Heart right ventricle (tissue), 16 donors: ENCODE results near the gene TRMT1. TPM values are rescaled to one million over a fixed set of nuclear protein-coding genes. Genes with fewer than 3 reads are reported as not detected.

Source experiments
- ATAC-seq, 8 donors: fragments of 200-7000 bp; cut with Tn5 transposase; one replicate each; pipeline ENCODE4 v1.9.1; 2020; ENCODE audit warnings: mild to moderate bottlenecking in 8 of 8, moderate library complexity in 8 of 8, moderate number of reproducible peaks in 1 of 8
- DNase-seq, 2 donors: peaks; one replicate each; pipeline ENCODE4 v3.0.0-alpha.2; 2020
- H3K27ac ChIP-seq, 10 donors: fragments of 200-600 bp; sonication (generic) in 2 of 10; one replicate each; pipeline versions ENCODE4 v1.5.0 to v1.8.0; 2020 to 2022; ENCODE audit warnings: mild to moderate bottlenecking in 3 of 10
- H3K27me3 ChIP-seq, 7 donors: fragments of 200-600 bp; one replicate each; pipeline ENCODE4 v1.8.0; 2021 to 2022; ENCODE audit warnings: mild to moderate bottlenecking in 2 of 7
- H3K36me3 ChIP-seq, 9 donors: fragments of 200-600 bp; sonication (generic) in 1 of 9; one replicate each; pipeline versions ENCODE4 v1.5.0 to v1.8.0; 2020 to 2022; ENCODE audit warnings: mild to moderate bottlenecking in 2 of 9
- H3K4me1 ChIP-seq, 9 donors: fragments of 200-600 bp; sonication (generic) in 1 of 9; one replicate each; pipeline versions ENCODE4 v1.5.0 to v1.8.0; 2020 to 2022; ENCODE audit warnings: mild to moderate bottlenecking in 4 of 9
- H3K4me3 ChIP-seq, 10 donors: fragments of 200-600 bp; sonication (generic) in 2 of 10; one replicate each; pipeline versions ENCODE4 v1.5.0 to v1.8.0; 2020 to 2022; ENCODE audit warnings: mild to moderate bottlenecking in 7 of 10, moderate library complexity in 2 of 10
- H3K9me3 ChIP-seq, 11 donors: fragments of 200-600 bp in 10 of 11; sonication (generic) in 2 of 11; one replicate each; pipeline versions ENCODE4 v1.5.0 to v1.8.0; 2013 to 2022; ENCODE audit warnings: mild to moderate bottlenecking in 2 of 11, control low read depth in 1 of 11, moderate library complexity in 1 of 11
- CTCF ChIP-seq, 9 donors: fragments of 200-600 bp; sonication (generic) in 2 of 9; IDR thresholded peaks; one replicate each; pipeline versions ENCODE4 v1.5.0 to v1.8.0; 2021 to 2022; ENCODE audit warnings: antibody characterized with exemption in 9 of 9, mild to moderate bottlenecking in 5 of 9, moderate library complexity in 1 of 9
- WGBS, 2 donors: extraction: QIAGEN DNeasy Blood & Tissue Kit; methylation state at CpG; one replicate each; pipeline ENCODE4 v1.1.7; 2013; ENCODE audit warnings: inconsistent platforms in 1 of 2; 5-methylcytosine and 5-hydroxymethylcytosine counted together
- intact Hi-C, 10 donors: fragments of 100-400 bp; cut with DNase I; formaldehyde crosslinking; loops; one replicate each; pipeline versions ENCODE4 v1.11.1 to v1.14.2; 2022
- polyA plus RNA-seq, 2 donors: library from polyadenylated mRNA; stranded (reverse); fragments of 200-250 nt; gene quantifications; one replicate each; pipeline ENCODE4 v1.2.3, GENCODE V29; 2013
- total RNA-seq, 10 donors: library from RNA; stranded (reverse); fragmentation: NEBNext Ultra II Directional in 3 of 10; extraction: Animal tissue kit (Norgen Biotek cat#: 25700) in 3 of 10; gene quantifications; one replicate each; pipeline versions ENCODE4 v1.2.1 to v1.2.4, GENCODE V29; 2021 to 2023
- donor health status: Arrhythmogenic right ventricular cardiomyopathy.
- donor health status: ischemic (EF 13 %, LVEDD 7.1; RV severe dilation, severe dysfunction).
- donor health status: healthy with polysubstance abuse.
- donor health status: DM: no; HTN: yes; CAD: no.
- donor health status: DM: no; HTN: no; CAD: no.
- donor health status: ischemic (EF 25% LVEDD 6.9; RV normal size, moderate dysfunction).
- donor health status: ischemic (EF 25% LVEDD 5.7; RV mildly dilated, moderate dysfunction).
- donor health status: healthy.
- donor health status: DM: yes; HTN: yes; CAD: no.
- donor health status: Ischemic cardiomyopathy.
- donor health status: ischemic (EF 35%, LVEDD 5.7; RV mildly dilated, moderate dysfunction).
- donor health status: nonischemic (EF 11% LVEDD 7.7; RV severe dilation, severe dysfunction).
- donor health status: DM: yes; HTN: yes; CAD: no.
- donor health status: PGD.
- donor health status: ischemic (EF 29% LVEDD 5.4; RV normal size, mild dysfunction).
- donor health status: nonischemic (EF 23%, LVEDD 6.1; RV moderate dilation, normal function).

Gene TRMT1
- total and polyA plus RNA-seq, 12 donors: 10.5 to 54.0 (median 14.8) TPM

DNA sequence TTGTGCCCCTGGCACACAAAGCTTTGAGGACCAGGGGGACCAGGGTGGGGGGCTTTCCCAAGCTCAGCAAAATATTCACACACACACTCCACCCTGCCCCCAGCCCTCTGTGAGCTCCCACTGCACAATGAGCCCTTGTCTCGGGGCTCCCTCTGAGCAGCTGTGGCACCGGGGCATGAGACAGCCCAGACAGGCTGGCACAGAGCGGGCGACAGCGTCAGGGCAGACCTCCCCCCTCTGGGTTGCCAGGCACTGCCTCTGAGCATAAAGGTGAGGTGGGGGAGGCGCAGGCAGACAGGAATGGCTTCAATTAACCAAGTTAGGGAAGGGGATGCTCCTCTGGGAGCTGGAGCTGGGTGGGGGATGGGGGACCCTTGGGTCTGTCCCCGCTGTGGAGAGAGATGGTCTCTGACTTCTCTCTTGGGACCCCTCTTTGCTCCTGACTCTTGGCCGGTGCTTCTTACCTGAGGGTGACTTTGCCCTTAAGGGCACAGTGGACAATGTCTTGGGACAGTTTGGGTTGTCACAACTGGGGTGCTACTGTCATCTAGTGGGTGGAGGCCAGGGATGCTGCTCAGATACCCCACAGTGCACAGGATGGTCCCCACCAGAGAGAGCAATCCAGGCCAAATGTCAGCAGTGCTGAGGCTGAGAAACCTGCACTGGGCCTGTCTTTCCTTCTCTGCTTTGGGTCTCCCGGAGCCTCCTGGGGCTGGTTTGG is 44.2 kb downstream of the TRMT1 start:
- Histone ChIP-seq H3K36me3 (peaks cover 0 to 41% (median 16%) of the 10 kb centered on the region in 9 donors), H3K27me3 (no peaks in the 10 kb centered on the region), H3K4me1 (peaks cover 36 to 87% (median 60%) of the 10 kb centered on the region in 9 donors), H3K27ac (peak overlapping the region in 4 of 10 donors; percentile 10 to 99 (median 66)), H3K9me3 (no peaks in the 10 kb centered on the region), H3K4me3 (no peak overlapping the region)
- peak in 1 of 8 donors; percentile 17 for ATAC-seq
- DNase-seq: no peak
- 83% methylated on average over 9 of the region's 9 CpGs for WGBS, 2 donors
- no peak for TF ChIP-seq CTCF (IDR thresholded peaks at IDR 0.05)
- intact Hi-C loops: no loop called here

DNA sequence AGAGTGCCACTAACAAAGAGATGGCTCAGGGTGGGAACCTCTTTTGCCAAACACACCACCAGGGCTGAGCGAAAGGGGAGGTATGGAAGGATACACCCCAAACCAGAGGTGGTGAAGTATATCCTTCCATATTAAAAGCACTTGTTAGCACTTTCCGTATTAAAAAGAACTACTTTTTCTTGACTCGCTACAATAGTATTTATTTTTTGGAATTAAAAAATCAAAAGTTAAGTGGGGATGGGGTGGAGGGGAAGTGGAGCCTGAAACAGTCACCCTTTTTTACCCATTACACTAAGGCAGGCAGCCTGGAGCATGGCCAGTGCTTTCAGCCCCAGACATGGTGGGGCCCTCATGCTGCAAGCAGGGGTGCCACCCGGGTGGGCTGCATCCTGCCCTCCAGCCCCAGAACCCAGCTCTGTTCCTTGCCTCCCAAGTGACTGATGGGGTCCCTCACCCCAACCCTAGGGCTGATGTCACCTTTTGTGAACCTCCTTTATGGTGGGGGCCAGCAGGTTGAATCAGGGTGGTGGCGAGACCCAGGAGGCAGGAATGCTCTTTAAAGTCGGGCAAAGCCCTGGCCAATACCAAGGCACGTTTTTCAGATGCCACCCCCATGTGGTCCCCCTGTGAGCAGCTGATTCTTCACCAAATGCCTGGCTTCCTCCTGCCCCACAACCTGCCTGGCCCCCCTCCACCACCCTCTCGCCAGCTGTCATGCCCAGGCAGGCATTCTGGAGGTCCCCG is 44.9 kb downstream of the TRMT1 start:
- no peak for TF ChIP-seq CTCF (IDR thresholded peaks at IDR 0.05)
- H3K36me3 ChIP-seq: peaks cover 0 to 37% (median 15%) of the 10 kb centered on the region in 9 donors
- H3K27me3 ChIP-seq: no peaks in the 10 kb centered on the region
- DNase-seq (no peak), ATAC-seq (no peak)
- 76 to 83% methylated on average over 9 of the region's 9 CpGs for WGBS, 2 donors
- H3K4me1 ChIP-seq: peaks cover 37 to 87% (median 59%) of the 10 kb centered on the region in 9 donors
- peak overlapping the region in 5 of 10 donors; percentile 79 to 99 (median 98) for H3K27ac ChIP-seq
- H3K9me3 ChIP-seq: no peaks in the 10 kb centered on the region
- no peak overlapping the region for H3K4me3 ChIP-seq
- intact Hi-C loops: no loop called here

- DNase-seq (no peak), ATAC-seq (peak in 4 of 8 donors; percentile 7 to 32 (median 12))
- Histone ChIP-seq H3K27me3 (no peaks in the 10 kb centered on the region), H3K36me3 (peaks cover 0 to 26% (median 5%) of the 10 kb centered on the region in 9 donors), H3K4me1 (peaks cover 45 to 87% (median 65%) of the 10 kb centered on the region in 9 donors), H3K4me3 (peak overlapping the region in 3 of 10 donors; percentile 16 to 31 (median 20)), H3K9me3 (no peaks in the 10 kb centered on the region), H3K27ac (peak overlapping the region; percentile 66 to 99 (median 81))
- no peak for TF ChIP-seq CTCF (IDR thresholded peaks at IDR 0.05)
- WGBS, 2 donors: 73 to 76% methylated on average over 32 of the region's 32 CpGs
- intact Hi-C loops: no loop called here
Observed at GRCh38 chr19:13070425-13071140, 46.0 kb downstream of the TRMT1 start.
